HPDE6-E6E7 (cell line): Measurements from ENCODE around the gene BHLHE40.

Experiments used
- DNase-seq: peaks from one replicate; pipeline ENCODE4 v3.0.0; 2011; ENCODE audit warnings: missing footprints; ENCODE audit errors: extremely low spot score

Gene BHLHE40

GRCh38 chr3:5001135-5001534 is 21.9 kb downstream of the BHLHE40 start:
- DNase-seq, result no peak

- DNase-seq, result no peak
Observed at GRCh38 chr3:5001805-5002173, 22.6 kb downstream of the BHLHE40 start.

- no peak for DNase-seq
Observed at GRCh38 chr3:5002174-5002870, 23.1 kb downstream of the BHLHE40 start.

GRCh38 chr3:5002871-5003247 is 23.6 kb downstream of the BHLHE40 start:
- no peak for DNase-seq

GRCh38 chr3:5004319-5005152 is 25.3 kb downstream of the BHLHE40 start:
- no peak for DNase-seq

GRCh38 chr3:5005367-5005766 is 26.1 kb downstream of the BHLHE40 start:
- no peak for DNase-seq

GRCh38 chr3:5006755-5007202 is 27.5 kb downstream of the BHLHE40 start:
- DNase-seq, result no peak

GRCh38 chr3:5007873-5008272 is 28.6 kb downstream of the BHLHE40 start:
- no peak for DNase-seq

- DNase-seq, result no peak
Observed at GRCh38 chr3:5009506-5010109, 30.4 kb downstream of the BHLHE40 start.

- DNase-seq, result no peak
Observed at GRCh38 chr3:5010140-5010539, 30.9 kb downstream of the BHLHE40 start.

GRCh38 chr3:5010706-5011554 is 31.7 kb downstream of the BHLHE40 start:
- DNase-seq, result no peak

- DNase-seq, result no peak
Observed at GRCh38 chr3:5011555-5012256, 32.5 kb downstream of the BHLHE40 start.

- DNase-seq, result no peak
Observed at GRCh38 chr3:5012367-5012766, 33.1 kb downstream of the BHLHE40 start.

GRCh38 chr3:5013021-5013906 is 34.0 kb downstream of the BHLHE40 start:
- no peak for DNase-seq

- DNase-seq, result no peak
Observed at GRCh38 chr3:5014391-5014790, 35.2 kb downstream of the BHLHE40 start.

- no peak for DNase-seq
Observed at GRCh38 chr3:5015056-5015455, 35.8 kb downstream of the BHLHE40 start.

GRCh38 chr3:5016211-5017161 is 37.2 kb downstream of the BHLHE40 start:
- no peak for DNase-seq

- no peak for DNase-seq
Observed at GRCh38 chr3:5017925-5018531, 38.8 kb downstream of the BHLHE40 start.
